Germinal center (tissue), 1 donor: ENCODE data around the gene MAP4K1.
"Not testable (repeated sequence)": the region's sequence is repeated elsewhere in the genome, so short reads cannot be mapped to it uniquely, and the experiment has no call there.

Experiments used
- DNase-seq: peaks from one replicate; pipeline ENCODE4 v3.0.0; 2012; ENCODE audit warnings: mixed read lengths, low spot score

The MAP4K1 gene

DNA sequence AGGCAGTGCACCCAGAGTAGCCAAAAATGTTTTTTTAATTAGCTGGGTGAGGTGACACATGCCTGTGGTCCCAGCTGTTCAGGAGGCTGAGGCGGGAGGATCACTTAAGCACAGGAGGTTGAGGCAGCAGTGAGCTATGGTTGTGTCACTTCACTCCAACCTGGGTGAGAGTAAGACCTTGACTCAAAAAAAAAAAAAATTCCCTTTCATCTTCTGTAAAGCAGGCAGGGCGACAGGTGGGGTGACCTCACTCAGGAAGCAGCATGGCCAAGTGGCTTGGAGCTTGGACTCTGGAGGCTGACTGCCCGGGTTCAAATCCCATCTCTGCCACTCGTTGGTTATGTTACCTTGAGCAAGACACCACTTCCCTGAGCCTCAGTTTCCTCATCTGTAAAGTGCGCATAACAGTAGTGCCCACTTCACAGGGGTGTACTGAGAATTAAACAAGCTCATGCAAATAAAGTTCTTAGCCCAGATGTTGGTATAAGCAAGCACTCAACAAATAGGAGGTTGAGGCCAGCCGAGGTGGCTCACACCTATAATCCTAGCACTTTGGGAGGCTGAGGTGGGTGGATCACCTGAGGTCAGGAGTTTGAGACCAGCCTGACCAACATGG, 48.3 kb downstream of the MAP4K1 start:
- no peak for DNase-seq

DNA sequence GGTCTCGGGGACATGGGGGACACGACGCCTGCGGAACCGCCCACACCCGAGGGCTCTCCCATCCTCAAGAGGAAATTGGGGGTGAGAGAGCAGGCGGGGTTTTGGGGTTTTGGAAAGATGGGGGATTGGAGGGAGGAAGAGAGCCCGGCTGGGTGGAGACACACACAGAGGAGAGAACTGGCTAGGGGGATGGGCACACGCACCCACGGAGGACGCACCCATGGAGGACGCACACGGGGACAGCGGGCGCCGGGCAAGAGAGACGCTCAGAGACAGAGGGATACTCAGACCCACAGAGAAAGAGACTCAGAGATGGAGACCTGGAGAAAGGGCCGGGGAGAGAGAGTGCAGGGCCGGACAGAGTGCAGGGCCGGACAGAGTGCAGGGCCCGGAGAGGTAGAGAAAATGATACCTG, 52.1 kb downstream of the MAP4K1 start:
- DNase-seq: no peak

DNA sequence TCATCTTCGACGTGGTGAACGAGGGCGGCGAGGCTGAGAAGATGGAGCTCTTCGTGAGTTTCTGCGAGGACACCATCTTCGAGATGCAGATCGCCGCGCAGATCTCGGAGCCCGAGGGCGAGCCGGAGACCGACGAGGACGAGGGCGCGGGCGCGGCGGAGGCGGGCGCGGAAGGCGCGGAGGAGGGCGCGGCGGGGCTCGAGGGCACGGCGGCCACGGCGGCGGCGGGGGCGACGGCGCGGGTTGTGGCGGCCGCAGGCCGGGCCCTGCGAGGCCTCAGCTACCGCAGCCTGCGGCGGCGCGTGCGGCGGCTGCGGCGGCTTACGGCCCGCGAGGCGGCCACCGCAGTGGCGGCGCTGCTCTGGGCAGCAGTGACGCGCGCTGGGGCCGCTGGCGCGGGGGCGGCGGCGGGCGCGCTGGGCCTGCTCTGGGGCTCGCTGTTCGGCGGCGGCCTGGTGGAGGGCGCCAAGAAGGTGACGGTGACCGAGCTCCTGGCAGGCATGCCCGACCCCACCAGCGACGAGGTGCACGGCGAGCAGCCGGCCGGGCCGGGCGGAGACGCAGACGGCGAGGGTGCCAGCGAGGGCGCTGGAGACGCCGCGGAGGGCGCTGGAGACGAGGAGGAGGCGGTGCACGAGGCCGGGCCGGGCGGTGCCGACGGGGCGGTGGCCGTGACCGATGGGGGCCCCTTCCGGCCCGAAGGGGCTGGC, 52.6 kb downstream of the MAP4K1 start:
- peak; percentile 45 for DNase-seq

DNA sequence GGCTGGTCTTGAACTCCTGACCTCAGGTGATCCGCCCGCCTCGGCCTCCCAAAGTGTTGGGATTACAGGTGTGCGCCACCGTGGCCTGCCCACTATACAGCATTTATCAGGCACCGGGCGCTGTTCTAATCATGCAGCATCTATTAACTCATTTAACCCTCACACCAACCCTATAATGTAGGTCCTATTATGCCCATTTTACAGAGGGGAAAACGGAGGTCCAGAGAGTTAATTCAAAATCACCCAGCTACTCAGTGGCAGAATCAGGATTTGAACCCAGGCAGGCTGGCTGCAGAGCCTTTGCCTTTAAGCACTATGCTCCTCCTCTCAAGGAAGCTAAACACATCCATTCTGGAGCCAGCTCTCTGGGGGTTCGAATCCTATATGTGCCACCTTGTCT, 54.3 kb downstream of the MAP4K1 start:
- DNase-seq: no peak

DNA sequence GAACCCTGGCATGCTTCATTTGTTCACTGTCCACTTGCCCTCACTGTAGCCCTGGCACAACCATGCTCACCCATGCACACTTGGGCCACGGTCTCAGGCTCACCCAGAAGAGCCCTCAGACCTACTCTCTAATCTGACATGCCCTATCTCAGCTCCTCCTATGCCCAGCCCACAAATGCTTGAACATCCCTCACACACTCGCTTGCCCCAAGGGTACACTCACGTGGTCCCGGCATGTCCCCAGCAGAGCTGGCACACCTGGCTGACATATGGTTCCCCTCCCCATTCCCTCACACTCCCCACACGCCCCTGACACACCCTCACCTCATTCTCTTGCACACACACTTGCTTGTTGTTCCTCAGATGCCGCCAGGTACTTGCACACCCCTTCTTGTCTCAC, 55.7 kb downstream of the MAP4K1 start:
- no peak for DNase-seq

DNA sequence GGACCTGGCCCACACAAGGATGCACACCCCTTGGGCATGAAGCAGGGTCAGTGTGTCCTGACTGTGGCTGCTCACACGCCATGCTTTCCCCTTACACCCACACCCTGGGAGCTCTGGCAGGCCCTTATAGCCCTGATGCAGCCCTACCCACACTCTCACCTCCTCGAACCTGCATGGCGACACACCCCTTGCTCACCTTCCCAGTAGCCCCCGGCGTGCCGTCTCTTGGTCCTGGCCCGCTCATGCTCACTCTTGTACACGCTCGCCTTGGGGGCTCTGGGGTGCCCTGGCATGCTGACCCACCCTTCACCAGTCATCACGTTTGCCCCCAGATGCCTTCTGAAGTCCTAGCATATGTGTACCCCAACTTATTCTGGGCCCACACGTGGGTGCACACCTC, 56.1 kb downstream of the MAP4K1 start:
- DNase-seq: no peak

DNA sequence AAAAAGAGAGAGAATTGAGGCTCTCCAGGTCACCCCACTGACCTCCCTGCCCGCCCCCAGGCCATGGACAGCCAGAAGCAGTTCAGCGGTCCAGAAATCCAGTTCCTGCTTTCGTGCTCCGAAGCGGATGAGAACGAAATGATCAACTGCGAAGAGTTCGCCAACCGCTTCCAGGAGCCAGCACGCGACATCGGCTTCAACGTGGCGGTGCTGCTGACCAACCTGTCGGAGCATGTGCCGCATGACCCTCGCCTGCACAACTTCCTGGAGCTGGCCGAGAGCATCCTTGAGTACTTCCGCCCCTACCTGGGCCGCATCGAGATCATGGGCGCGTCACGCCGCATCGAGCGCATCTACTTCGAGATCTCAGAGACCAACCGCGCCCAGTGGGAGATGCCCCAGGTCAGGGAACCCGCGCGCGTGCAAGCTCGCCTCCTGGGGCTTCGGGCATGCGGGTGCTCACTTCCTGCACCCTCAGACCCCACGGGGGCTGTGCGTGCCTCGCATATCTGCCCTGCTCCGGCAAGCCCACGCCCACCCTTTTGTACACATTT, 56.6 kb downstream of the MAP4K1 start:
- no peak for DNase-seq

DNA sequence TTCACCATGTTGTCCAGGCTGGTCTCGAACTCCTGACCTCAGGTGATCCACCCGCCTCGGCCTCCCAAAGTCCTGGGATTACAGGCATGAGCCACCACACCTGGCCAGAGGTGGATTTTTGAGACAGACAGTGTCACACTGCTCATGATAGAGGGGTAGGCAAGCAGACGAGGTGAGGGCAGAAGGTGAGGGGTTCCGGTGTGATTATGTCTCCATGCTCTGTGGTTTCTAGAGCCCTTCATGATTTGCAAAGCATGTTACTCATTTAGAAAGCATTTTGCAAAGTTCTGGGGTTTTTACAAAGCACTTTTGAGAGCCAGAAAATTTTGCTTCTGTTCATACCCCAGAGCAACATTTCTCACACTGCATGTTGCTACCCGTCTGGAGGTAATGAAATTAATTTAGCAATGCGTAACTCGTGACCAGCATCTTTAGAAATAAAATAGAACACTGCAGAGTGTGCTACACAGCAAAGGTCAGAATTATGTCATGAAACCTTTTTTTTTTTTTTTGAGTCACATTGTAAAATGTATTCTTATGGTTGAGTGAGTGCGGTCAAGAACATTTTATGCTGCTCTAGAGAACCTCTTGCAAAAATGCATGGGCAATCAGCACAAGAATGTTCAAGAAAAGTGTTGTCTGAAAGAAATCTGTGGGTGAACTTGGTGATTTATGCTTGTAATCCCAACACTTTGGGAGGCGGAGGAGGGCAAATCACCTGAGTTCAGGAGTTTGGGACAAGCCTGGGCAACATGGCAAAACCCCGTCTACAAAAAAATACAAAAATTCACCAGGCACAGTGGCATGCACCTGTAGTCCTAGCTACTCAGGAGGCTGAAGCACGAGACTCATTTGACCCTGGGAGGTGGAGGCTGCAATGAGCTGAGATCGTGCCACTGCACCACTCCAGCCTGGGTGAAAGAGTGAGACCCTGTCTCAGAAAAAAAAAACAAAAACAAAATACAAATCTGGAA, 58.0 kb downstream of the MAP4K1 start:
- DNase-seq: peak; percentile 40

DNA sequence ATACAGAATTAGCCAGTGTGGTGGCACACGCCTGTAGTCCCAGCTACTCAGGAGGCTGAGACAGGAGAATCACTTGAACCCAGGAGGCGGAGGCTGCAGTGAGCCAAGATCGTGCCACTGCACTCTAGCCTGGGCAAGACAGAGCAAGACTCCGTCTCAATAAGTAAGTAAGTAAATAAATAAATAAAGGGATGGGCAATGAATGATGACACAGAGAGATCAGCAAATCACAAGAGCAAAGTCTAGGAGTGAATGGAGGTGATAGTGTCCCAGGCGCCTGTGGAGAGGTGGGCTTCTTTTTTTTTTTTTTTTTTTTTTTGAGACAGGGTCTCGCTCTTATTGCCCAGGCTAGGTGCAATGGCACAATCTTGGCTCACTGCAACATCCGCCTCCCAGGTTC, 58.8 kb downstream of the MAP4K1 start:
- not testable (repeated sequence) for DNase-seq

DNA sequence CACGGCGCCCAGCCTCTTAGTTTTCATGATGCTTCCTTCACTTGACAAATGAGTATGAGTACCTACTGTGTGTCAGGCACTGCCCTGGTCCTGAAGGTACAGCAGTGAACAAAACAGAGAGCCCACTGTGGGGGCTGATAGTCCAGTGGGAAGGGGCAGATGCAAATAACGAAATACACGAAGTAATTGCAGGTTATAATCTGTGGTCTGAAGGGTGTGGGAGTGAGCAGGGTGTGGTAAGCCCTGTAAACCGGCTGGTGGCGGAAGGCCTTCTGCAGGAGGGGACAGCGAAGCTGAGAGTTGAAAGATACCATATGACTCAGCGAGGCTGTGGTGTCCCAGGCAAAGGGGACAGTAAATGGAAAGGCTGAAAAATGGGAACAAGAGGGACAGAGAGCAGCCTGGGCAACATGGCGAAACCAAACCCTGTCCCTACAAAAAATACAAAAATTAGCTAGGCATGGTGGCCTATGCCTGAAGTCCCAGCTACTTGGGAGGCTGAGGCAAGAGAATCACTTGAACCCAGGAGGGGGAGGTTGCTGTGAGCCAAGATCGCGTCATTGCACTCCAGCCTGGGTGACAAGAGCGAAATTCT, 60.5 kb downstream of the MAP4K1 start:
- DNase-seq: peak; percentile 32

DNA sequence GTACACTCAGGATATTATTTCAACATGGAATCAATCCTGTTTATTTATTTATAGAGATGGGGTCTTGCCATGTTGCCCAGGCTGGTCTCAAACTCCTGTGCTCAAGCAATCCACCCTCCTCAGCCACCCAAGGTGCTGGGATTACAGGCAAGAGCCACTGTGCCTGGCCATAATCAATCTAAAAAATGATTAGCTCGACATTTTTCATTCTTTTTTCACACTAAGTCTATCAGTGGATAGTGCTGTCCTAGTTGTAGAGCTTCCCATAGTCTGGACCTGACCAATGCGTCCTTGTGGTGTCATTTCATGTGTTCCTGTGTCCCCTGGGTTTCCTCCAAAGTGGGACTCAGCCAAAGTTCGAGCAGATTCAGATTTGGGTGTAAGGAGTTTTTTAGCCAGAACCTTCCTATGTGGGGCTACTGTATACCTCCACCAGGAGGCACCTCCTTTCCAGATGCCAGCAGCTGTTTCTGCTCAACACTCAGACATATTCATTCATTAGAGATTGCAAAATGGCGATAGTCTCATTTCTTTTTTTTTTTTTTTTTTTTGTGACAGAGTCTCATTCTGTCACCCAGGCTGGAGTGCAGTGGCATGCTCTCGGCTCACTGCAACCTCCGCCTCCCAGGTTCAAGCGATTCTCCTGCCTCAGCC, 61.1 kb downstream of the MAP4K1 start:
- peak; percentile 48 for DNase-seq

DNA sequence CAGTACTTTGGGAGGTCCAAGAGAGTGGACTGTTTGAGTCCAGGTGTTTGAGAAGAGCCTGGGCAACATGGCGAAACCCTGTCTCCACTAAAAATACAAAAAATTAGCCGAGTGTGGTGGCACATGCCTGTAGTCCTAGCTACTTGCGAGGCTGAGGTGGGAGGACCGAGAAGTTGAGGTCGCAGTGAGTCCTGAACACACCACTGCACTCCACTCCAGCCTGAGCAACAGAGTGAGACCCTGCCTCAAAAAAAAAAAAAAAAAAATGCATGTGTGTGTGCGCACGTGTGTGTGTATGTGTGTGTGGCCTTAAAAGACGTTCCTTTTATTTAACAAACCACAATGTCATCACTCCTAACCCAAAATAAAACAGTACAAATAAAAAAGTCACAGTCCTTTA, 62.6 kb downstream of the MAP4K1 start:
- no peak for DNase-seq

DNA sequence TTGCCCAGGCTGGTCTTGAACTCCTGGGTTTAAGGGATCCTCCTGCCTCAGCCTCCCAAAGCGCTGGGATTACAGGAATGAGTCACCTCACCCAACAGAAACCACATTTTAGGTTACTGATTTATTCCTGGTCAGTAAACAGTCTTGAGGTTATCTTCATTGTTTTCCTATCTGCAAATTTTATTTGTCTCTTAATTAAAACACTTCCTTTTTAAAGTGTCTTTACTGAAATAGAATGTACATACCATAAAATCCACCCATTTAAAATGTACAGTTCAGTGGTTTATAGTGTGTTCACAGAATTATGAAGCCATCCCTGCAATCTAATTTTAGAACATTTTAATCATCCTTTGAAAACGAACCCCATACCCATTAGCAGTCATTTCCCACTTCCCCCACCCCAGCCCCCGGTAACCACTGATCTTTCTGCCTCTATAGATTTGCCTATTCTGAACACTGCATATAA, 63.0 kb downstream of the MAP4K1 start:
- no peak for DNase-seq

DNA sequence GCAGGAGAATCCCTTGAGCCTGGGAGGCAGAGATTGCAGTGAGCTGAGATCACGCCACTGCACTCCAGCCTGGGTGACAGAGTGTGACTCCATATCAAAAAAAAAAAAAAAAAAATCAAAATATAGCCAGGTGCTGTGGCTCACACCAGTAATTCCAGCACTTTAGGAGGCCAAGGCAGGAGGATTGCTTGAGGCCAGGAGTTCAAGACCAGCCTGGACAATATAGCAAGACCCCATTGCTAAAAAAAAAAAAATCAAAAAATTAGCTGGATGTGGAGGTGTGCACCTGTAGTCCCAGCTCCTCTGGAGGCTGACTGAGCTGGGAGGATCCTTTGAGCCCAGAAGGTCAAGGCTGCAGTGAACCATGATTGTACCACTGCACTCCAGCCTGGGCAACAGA, 64.5 kb downstream of the MAP4K1 start:
- DNase-seq: not testable (repeated sequence)

DNA sequence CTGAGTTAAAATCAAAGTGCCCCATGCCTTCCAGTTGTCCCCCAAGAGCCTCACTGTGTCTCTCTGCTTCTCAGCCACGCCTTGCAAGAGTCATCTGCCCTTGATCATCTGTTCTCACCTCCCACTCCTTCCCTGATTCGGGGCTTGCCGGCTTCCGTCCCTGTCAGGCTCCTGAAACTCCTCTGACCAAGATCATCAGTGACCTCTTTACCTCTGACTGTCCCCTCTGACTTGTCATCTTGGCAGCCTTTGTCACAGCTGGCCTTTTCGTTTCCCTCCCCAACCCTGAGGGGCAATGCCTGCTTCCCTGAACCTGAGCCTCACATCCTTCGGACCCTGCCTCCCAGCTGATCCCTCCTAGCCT, 66.3 kb downstream of the MAP4K1 start:
- no peak for DNase-seq

DNA sequence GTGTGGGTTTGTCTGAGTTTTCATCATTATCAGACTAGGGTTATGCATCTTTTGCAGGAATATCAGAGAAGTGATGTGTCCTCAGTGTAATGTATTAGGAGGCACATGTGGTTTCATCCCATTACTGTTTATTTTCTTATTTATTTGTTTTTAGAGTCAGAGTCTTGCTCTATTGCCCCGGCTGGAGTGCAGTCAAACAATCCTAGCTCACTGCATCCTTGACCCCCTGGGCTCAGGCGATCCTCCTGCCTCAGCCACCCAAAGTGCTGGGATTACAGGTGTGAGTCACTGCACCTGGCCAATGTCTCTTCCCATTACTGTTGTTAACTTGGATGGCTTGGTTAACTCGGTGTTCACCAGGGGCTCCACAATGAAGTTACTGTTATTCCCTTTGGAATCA, 67.4 kb downstream of the MAP4K1 start:
- DNase-seq: no peak

DNA sequence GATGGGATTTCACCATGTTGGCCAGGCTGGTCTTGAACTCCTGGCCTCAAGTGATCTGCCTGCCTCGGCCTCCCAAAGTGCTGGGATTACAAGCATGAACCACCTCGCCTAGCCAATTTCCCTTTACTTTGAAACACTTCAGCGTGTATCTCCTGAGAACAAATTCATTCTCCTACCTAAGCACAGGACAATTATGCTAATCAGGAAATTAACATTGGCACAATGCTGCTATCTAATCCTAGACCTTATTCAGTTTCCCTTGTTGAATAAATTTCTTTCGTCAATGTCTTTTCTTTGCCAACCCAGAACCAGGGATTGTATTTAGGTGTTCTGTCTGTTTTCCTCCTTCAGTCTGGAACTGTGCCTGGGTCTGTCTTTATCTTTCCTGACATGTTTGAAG, 67.8 kb downstream of the MAP4K1 start:
- no peak for DNase-seq

DNA sequence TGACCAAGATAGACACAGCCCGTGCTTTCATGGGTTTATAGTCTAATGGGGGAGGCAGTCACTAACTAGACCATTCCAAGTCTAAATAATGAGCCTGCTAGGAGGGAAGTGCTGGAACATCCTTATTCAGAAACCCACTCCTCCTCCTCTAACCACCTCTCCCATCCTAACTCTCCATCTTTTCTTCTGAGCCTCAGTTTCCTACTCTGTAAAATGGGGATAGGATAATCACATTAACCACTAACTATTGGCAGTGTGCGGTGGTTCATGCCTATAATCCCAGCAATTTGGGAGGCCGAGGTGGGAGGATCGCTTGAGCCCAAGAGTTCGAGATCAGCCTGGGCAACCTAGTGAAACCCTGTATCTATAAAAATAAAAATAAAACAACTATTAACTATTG, 68.7 kb downstream of the MAP4K1 start:
- no peak for DNase-seq

DNA sequence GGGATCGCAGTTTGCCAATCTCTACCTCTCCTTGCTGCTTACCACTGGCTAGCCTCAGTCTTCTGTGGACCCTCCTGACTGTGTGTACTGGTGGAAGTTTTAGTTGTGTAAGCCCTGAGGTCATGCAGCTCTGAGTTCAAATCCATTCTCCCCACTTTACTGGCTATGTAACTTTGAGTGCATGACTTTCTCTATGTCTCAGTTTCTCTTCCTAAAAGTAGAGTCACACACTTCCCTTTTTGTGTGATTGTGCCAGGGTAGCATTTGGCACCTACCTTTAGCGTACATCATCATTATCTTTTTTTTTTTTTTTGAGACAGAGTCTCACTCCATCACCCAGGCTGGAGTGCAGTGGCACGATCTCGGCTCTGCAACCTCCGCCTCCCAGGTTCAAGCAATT, 70.3 kb downstream of the MAP4K1 start:
- DNase-seq: peak; percentile 63

DNA sequence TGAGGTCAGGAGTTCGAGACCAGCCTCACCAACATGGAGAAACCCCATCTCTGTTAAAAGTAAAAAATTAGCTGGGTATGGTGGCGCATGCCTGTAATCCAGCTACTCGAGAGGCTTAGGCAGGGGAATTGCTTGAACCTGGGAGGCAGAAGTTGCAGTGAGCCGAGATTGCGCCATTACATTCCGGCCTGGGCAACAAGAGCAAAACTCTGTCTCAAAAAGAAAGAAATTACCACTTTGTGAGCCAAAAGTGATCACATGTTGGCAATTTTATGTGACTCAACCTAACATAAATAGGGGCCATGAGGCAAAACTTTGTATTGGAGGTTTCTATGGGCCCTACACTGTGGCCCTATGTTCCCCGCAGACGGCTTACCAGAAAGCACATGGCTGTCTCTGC, 72.2 kb downstream of the MAP4K1 start:
- DNase-seq: no peak

DNA sequence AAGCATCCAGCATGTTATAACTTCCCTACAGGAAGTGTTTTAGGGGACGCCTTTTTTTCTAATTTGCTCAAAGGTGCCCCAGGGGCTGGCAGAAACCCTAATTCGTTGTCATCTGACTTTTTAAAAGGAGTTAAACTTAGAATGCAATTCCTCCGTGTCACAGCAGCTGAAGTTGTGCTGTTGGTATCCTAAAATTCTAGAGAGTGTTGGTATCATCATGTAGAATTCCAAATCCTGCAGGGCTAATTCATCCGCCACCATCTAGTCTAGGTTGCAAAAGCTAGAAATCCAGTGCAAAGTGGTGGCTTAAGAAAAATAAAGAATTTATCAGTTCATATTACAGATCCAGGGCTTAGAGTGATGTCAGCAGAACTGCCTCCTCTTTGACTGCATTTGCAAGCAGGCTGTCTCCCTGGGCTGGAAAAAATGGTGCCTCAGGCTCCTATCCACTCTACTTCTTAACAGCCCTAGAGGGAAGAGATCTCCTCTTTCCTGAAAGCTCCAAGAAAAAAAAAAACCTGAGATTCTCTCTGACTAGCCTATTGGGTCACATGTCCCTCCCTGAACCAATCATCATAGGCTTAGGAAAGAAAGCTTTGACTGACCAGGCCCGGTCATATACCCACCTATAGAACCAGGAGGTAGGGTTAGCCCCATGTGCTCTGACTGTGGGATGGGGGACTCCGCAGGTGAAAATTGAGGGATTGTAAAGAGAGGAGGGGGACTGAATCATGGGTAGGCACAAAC, 73.0 kb downstream of the MAP4K1 start:
- no peak for DNase-seq
